ENCODE data around the gene DISP2.

DISP2 gene

GRCh38 chr15:40420793-40421192 lies 62.8 kb downstream of the DISP2 start:
- H3K4me3 Mint-ChIP-seq, result no peak overlapping the region
- H3K4me1 Mint-ChIP-seq, result peaks cover 19% of the 10 kb centered on the region
- no peaks in the 10 kb centered on the region for H3K9me3 Mint-ChIP-seq
- no peak for TF ChIP-seq CTCF (IDR thresholded peaks at IDR 0.05; ENCODE audit: unreplicated experiment in 3 of 3)
- H3K36me3 Mint-ChIP-seq (ENCODE audit: low read depth), result peaks cover 8% of the 10 kb centered on the region
- peaks cover 8% of the 10 kb centered on the region for H3K27me3 Mint-ChIP-seq (ENCODE audit: low read depth)
- no peak overlapping the region for H3K27ac Mint-ChIP-seq

DNA sequence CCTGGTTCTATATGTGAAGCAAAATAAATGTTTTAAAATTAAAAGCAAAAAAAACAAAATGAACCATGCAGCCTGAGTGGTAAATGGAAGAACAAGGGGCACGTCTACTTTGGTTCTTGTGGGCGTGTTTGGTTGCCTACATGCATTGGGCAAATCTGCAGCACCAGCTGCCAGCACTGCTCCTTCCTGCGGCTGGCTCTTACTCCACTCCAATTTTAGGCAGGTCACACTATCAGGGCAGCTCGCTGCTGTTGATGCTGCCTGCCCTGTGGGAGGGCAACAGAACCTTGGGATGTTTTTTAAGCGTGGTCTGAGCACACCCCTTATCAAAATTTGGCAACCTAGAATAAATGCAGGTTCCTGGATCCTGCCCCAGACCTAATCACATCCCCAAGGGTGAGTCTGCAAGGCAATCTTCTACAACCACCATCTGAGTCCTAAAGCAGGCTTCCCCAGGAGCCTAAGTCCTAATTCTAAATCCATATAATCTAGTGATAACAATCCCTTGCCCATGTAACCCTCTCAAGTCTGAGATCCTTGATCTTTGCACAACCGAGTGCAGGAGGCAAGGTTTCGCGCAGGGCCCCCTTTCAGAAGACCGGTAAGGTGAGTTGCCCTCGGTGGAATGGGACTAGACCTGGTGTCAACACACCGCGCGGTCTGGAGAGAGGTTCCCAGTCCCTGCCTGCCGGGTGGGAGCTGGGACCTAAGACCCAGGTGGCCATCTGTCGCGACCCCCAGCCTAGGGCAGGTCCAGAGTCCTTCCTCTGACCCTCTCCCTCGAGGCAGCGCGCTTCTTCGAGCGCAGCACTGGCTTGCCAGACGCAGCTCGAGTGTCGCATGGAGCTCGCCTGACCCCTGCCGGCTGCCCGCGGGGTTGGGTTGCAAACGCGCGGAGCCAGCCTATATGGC lies 63.5 kb downstream of the DISP2 start:
- no peaks in the 10 kb centered on the region for H3K9me3 Mint-ChIP-seq
- H3K36me3 Mint-ChIP-seq (ENCODE audit: low read depth), result peaks cover 8% of the 10 kb centered on the region
- no peak overlapping the region for H3K4me3 Mint-ChIP-seq
- no peak overlapping the region for H3K27ac Mint-ChIP-seq
- H3K4me1 Mint-ChIP-seq, result peaks cover 19% of the 10 kb centered on the region
- H3K27me3 Mint-ChIP-seq (ENCODE audit: low read depth), result peaks cover 11% of the 10 kb centered on the region
- TF ChIP-seq CTCF (IDR thresholded peaks at IDR 0.05; ENCODE audit: unreplicated experiment in 3 of 3), result peak; percentile 81 to 85 (median 84)

- TF ChIP-seq CTCF (IDR thresholded peaks at IDR 0.05; ENCODE audit: unreplicated experiment in 3 of 3), result no peak
- peaks cover 15% of the 10 kb centered on the region for H3K27me3 Mint-ChIP-seq (ENCODE audit: low read depth)
- no peaks in the 10 kb centered on the region for H3K9me3 Mint-ChIP-seq
- H3K4me1 Mint-ChIP-seq, result peaks cover 19% of the 10 kb centered on the region
- no peak overlapping the region for H3K27ac Mint-ChIP-seq
- H3K36me3 Mint-ChIP-seq (ENCODE audit: low read depth), result no peaks in the 10 kb centered on the region
- H3K4me3 Mint-ChIP-seq, result no peak overlapping the region
Observed at GRCh38 chr15:40424483-40425115, 66.6 kb downstream of the DISP2 start.

- Mint-ChIP-seq H3K4me1 (peaks cover 21% of the 10 kb centered on the region), H3K27me3 (ENCODE audit: low read depth) (peaks cover 20% of the 10 kb centered on the region), H3K27ac (no peak overlapping the region), H3K9me3 (no peaks in the 10 kb centered on the region), H3K4me3 (no peak overlapping the region), H3K36me3 (ENCODE audit: low read depth) (no peaks in the 10 kb centered on the region)
- TF ChIP-seq CTCF (IDR thresholded peaks at IDR 0.05; ENCODE audit: unreplicated experiment in 3 of 3), result no peak
Observed at GRCh38 chr15:40425681-40426080, 67.7 kb downstream of the DISP2 start.

- TF ChIP-seq CTCF (IDR thresholded peaks at IDR 0.05; ENCODE audit: unreplicated experiment in 3 of 3), result no peak
- Mint-ChIP-seq H3K27me3 (ENCODE audit: low read depth) (peaks cover 19% of the 10 kb centered on the region), H3K27ac (no peak overlapping the region), H3K4me1 (peaks cover 14% of the 10 kb centered on the region), H3K36me3 (ENCODE audit: low read depth) (no peaks in the 10 kb centered on the region), H3K9me3 (no peaks in the 10 kb centered on the region), H3K4me3 (no peak overlapping the region)
Observed at GRCh38 chr15:40427188-40427587, 69.2 kb downstream of the DISP2 start.
